GM18951 (cell line): ENCODE data around the gene CTDSPL.

Experiments
- POLR2A ChIP-seq: IDR thresholded peaks from 4 replicates; pipeline ENCODE4 v1.6.1; 2011; ENCODE audit warnings: mild to moderate bottlenecking; ENCODE audit not compliant: insufficient read length, insufficient read depth; ENCODE audit errors: extremely low read depth
- in situ Hi-C: fragments of 300-500 bp; cut with MboI; formaldehyde crosslinking; loops from one replicate; pipeline ENCODE4 v1.12.0; 2022; ENCODE audit warnings: low sequenced_read_pairs, mixed read lengths, inconsistent platforms; ENCODE audit not compliant: unreplicated experiment

Gene CTDSPL

GRCh38 chr3:37954881-37955280 lies 93.2 kb downstream of the CTDSPL start:
- in situ Hi-C loops, result no loop called here
- no peak for TF ChIP-seq POLR2A

DNA sequence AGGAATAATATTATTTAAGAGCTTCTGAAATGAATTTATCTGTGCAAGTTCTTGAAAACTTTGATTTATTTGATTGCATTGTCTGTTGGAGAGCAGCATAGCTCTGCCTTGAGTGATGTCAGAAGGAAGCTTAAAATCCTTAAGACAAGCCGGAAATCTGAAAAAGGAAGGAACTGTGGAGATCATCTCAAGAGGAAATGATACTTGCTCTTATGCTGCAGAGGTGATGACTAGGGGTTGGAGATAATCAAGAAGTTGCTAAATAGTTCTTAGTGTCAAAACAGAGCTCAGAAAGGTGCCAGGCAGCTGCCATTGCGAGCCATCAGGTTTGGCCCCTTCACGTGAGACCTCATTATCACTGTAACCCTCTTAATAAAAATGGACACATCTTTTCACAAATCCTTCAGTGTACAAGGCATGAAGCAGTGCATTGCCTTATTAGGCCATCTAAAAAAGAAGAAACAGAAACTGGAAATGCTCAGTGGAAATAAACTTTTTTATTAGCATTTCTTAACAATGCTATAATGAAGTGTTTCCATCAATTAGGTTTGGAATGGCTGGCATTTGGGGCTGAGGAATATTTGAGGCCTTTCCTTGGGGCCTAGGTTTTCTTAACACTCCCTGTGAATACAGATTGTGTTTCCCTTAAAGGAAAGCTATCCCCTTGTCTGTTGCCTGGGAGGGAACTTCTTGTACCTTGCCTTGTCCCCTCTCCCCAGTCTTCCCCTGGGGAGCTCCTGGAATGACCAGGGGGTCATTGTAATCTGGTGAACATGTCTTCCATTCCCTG lies 94.4 kb downstream of the CTDSPL start:
- no peak for TF ChIP-seq POLR2A
- in situ Hi-C loops, result no loop called here

- TF ChIP-seq POLR2A, result no peak
- in situ Hi-C loops, result no loop called here
Observed at GRCh38 chr3:37956723-37957538, 95.3 kb downstream of the CTDSPL start.

- TF ChIP-seq POLR2A, result no peak
Observed at GRCh38 chr3:37957539-37957936, 95.9 kb downstream of the CTDSPL start.

GRCh38 chr3:37961622-37962431 lies 100.1 kb downstream of the CTDSPL start:
- no peak for TF ChIP-seq POLR2A
- in situ Hi-C loops, result loop anchor here (5.0 kb wide), 1 partner anchor 105 kb away; no protein-coding TSS in a partner anchor

More at GRCh38 chr3:37957539-37957936, 95.9 kb downstream of the CTDSPL start:
- in situ Hi-C loops, result no loop called here

DNA sequence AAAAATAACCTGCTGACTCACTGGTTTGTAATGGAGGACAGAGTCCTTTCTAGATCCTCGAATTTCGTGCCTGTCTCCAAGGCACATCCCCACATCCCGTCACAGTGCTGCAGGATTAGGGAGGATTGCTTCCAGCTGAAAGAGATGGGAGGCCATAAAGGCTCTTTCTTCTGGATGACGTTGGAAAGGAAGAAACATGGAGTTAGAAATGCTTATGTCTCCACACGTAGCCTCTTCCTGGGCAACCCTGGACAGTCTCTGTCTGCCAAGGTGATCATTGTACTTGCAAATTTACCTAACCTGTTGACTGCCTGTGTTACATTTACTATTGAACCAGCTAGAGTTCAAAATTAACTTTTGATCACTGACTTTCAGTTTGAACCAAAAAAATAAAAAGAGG lies 101.3 kb downstream of the CTDSPL start:
- in situ Hi-C loops, result loop anchor here (5.0 kb wide), 1 partner anchor 106 kb away; no protein-coding TSS in a partner anchor
- TF ChIP-seq POLR2A, result no peak

DNA sequence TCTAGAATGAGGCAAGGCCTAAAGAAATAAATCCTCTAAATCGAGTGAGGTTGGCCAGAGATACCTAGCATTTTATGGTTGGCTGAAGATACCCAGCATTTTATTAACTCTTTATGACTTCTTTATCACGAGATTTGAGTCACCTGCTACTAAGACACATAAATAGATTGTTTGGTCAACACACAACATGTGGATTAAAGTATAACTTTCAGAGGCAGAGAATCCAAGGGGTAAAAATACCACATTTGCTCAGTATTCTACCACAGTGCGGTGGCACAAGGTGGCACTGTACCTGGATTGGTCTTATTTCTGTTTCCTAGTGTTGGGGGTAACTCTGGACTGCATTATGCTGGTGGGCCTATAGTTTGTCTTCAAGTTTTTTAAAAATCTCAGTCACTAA lies 102.0 kb downstream of the CTDSPL start:
- TF ChIP-seq POLR2A, result no peak
- in situ Hi-C loops, result loop anchor here (5.0 kb wide), 1 partner anchor 106 kb away; no protein-coding TSS in a partner anchor

GRCh38 chr3:37964146-37964545 lies 102.5 kb downstream of the CTDSPL start:
- in situ Hi-C loops, result loop anchor here (5.0 kb wide), 1 partner anchor 107 kb away; no protein-coding TSS in a partner anchor
- TF ChIP-seq POLR2A, result no peak

DNA sequence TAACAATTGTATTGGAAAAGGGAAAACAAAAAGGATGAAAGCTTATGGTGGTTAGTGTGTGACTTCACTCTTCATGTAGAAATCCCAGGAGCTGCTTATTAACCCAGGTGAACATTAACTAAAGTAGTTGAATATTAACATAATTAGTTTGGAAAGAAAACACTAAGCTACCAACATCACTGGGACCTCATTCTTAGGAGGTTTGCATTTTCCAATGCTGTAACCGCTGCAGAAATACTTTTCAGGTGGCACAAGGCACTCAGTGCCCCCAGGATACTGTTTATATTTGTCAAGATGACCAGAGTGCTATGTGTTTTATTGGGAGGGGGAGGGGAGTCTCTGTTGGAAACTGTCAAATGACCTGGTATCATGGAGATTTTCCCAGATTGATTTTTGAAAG lies 103.0 kb downstream of the CTDSPL start:
- in situ Hi-C loops, result loop anchor here (5.0 kb wide), 1 partner anchor 107 kb away; no protein-coding TSS in a partner anchor
- TF ChIP-seq POLR2A, result no peak

- in situ Hi-C loops, result no loop called here
- no peak for TF ChIP-seq POLR2A
Observed at GRCh38 chr3:37967260-37967881, 105.7 kb downstream of the CTDSPL start.

GRCh38 chr3:37968199-37968598 lies 106.5 kb downstream of the CTDSPL start:
- in situ Hi-C loops, result no loop called here
- TF ChIP-seq POLR2A, result no peak

- in situ Hi-C loops, result no loop called here
- TF ChIP-seq POLR2A, result no peak
Observed at GRCh38 chr3:37968813-37969595, 107.3 kb downstream of the CTDSPL start.
